ENCODE measurements around the gene ARMC3. TPM values are rescaled to one million over a fixed set of nuclear protein-coding genes. Genes with fewer than 3 reads are reported as not detected.

Gene ARMC3
- total and polyA plus RNA-seq, 4 donors: 0.05 TPM; not detected in 3

GRCh38 chr10:23019633-23020032 is 91.8 kb downstream of the ARMC3 start:
- DNase-seq (ENCODE audit: low spot score): no peak
- WGBS: 82% methylated on average over 6 of the region's 6 CpGs
- no peak for TF ChIP-seq SP1 (IDR thresholded peaks at IDR 0.05)
- no peak for TF ChIP-seq EGR1 (IDR thresholded peaks at IDR 0.05; ENCODE audit: low read depth in 2 of 2)
- no peak for TF ChIP-seq JUND (IDR thresholded peaks at IDR 0.05)
- no peak for TF ChIP-seq YY1 (IDR thresholded peaks at IDR 0.05)
- no peak for TF ChIP-seq RAD21 (IDR thresholded peaks at IDR 0.05)
- TF ChIP-seq GABPA (IDR thresholded peaks at IDR 0.05 in 1 of 2, conservative IDR thresholded peaks at IDR 0.05 in 1 of 2): no peak
- TF ChIP-seq TAF1 (conservative IDR thresholded peaks at IDR 0.05): no peak
- no peak for TF ChIP-seq ZBTB33 (IDR thresholded peaks at IDR 0.05)
- TF ChIP-seq FOXA1 (IDR thresholded peaks at IDR 0.05): no peak
- TF ChIP-seq REST (IDR thresholded peaks at IDR 0.05): no peak
- Histone ChIP-seq H3K9me3 (ENCODE audit: control insufficient read depth in 4 of 4, low read length in 3 of 4) (peaks cover 0 to 5% (median 2%) of the 10 kb centered on the region in 4 donors), H3K27me3 (ENCODE audit: control insufficient read depth in 4 of 4, insufficient read depth in 4 of 4, low read length in 3 of 4) (peaks cover 0 to 2% (median 0%) of the 10 kb centered on the region in 4 donors), H3K36me3 (ENCODE audit: control insufficient read depth in 4 of 4, insufficient read depth in 3 of 4, low read depth in 1 of 4, low read length in 3 of 4) (no peaks in the 10 kb centered on the region), H3K4me1 (ENCODE audit: control insufficient read depth in 4 of 4, insufficient read depth in 4 of 4, low read length in 3 of 4) (no peaks in the 10 kb centered on the region), H3K9ac (ENCODE audit: low read depth in 1 of 2, low read length in 2 of 2) (no peak overlapping the region), H3K4me3 (ENCODE audit: low read depth in 1 of 3, low read length in 3 of 3) (no peak overlapping the region), H3K27ac (ENCODE audit: low read depth in 1 of 2, low read length in 2 of 2) (no peak overlapping the region)

- no peak for DNase-seq (ENCODE audit: low spot score)
- no peak overlapping the region for H3K27ac ChIP-seq (ENCODE audit: low read depth in 1 of 2, low read length in 2 of 2)
- H3K9me3 ChIP-seq (ENCODE audit: control insufficient read depth in 4 of 4, low read length in 3 of 4): peaks cover 0 to 5% (median 2%) of the 10 kb centered on the region in 4 donors
- H3K27me3 ChIP-seq (ENCODE audit: control insufficient read depth in 4 of 4, insufficient read depth in 4 of 4, low read length in 3 of 4): peaks cover 0 to 2% (median 0%) of the 10 kb centered on the region in 4 donors
- no peaks in the 10 kb centered on the region for H3K36me3 ChIP-seq (ENCODE audit: control insufficient read depth in 4 of 4, insufficient read depth in 3 of 4, low read depth in 1 of 4, low read length in 3 of 4)
- 87% methylated on average over 2 of the region's 2 CpGs for WGBS
- H3K4me3 ChIP-seq (ENCODE audit: low read depth in 1 of 3, low read length in 3 of 3): no peak overlapping the region
- TF ChIP-seq GABPA (IDR thresholded peaks at IDR 0.05 in 1 of 2, conservative IDR thresholded peaks at IDR 0.05 in 1 of 2) (no peak), FOXA2 (IDR thresholded peaks at IDR 0.05) (no peak), ATF3 (IDR thresholded peaks at IDR 0.05) (no peak), REST (IDR thresholded peaks at IDR 0.05) (no peak), CTCF (IDR thresholded peaks at IDR 0.05; ENCODE audit: low read depth, low read length, missing input control) (no peak), JUND (IDR thresholded peaks at IDR 0.05) (no peak), YY1 (IDR thresholded peaks at IDR 0.05) (no peak), HNF4A (conservative IDR thresholded peaks at IDR 0.05) (no peak), FOXA1 (IDR thresholded peaks at IDR 0.05) (no peak), MAX (IDR thresholded peaks at IDR 0.05) (no peak), RAD21 (IDR thresholded peaks at IDR 0.05) (no peak)
- no peak overlapping the region for H3K9ac ChIP-seq (ENCODE audit: low read depth in 1 of 2, low read length in 2 of 2)
- H3K4me1 ChIP-seq (ENCODE audit: control insufficient read depth in 4 of 4, insufficient read depth in 4 of 4, low read length in 3 of 4): no peaks in the 10 kb centered on the region
These were observed 93.6 kb downstream of the ARMC3 start for GRCh38 chr10:23021430-23021829.

All from liver (tissue), 9 donors.